GM12864 (cell line): ENCODE results near the gene PARP2.
"Not testable (repeated sequence)": the region's sequence is repeated elsewhere in the genome, so short reads cannot be mapped to it uniquely, and the experiment has no call there.

Source experiments
- DNase-seq: peaks from one replicate; pipeline ENCODE4 v3.0.0-alpha.2; 2011; ENCODE audit warnings: low read depth
- H3K4me3 ChIP-seq: 2 replicates; pipeline ENCODE4 v1.5.1; 2011; ENCODE audit warnings: mild to moderate bottlenecking, low read depth, low read length, control low read depth
- TF ChIP-seq, protein P1 (sequence below): IDR thresholded peaks from 2 replicates; pipeline ENCODE4 v1.5.1; 2011; ENCODE audit warnings: low read depth, mild to moderate bottlenecking, moderate library complexity, low read length, control low read depth, inconsistent platforms; ENCODE audit errors: missing control alignments

PARP2 gene

DNA sequence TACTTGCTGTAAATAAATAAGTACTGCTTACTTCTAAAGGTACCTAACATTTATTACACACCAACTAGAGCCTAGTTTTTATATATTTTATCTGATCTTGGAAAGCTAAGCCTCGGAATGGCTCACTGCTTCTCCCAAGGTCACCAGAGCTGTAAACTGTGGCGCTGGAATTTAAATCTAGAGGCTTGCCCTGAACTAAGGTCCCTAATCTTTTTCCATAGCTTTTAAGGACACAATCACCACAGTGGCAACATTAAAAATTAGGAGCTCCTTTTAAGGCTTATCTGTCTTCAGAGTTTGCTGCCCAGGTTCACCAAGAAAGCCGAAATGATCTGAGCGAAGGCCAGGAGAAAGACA is 11.0 kb upstream of the PARP2 start:
- TF ChIP-seq, protein P1, sequence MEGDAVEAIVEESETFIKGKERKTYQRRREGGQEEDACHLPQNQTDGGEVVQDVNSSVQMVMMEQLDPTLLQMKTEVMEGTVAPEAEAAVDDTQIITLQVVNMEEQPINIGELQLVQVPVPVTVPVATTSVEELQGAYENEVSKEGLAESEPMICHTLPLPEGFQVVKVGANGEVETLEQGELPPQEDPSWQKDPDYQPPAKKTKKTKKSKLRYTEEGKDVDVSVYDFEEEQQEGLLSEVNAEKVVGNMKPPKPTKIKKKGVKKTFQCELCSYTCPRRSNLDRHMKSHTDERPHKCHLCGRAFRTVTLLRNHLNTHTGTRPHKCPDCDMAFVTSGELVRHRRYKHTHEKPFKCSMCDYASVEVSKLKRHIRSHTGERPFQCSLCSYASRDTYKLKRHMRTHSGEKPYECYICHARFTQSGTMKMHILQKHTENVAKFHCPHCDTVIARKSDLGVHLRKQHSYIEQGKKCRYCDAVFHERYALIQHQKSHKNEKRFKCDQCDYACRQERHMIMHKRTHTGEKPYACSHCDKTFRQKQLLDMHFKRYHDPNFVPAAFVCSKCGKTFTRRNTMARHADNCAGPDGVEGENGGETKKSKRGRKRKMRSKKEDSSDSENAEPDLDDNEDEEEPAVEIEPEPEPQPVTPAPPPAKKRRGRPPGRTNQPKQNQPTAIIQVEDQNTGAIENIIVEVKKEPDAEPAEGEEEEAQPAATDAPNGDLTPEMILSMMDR, result no peak
- DNase-seq, result no peak

DNA sequence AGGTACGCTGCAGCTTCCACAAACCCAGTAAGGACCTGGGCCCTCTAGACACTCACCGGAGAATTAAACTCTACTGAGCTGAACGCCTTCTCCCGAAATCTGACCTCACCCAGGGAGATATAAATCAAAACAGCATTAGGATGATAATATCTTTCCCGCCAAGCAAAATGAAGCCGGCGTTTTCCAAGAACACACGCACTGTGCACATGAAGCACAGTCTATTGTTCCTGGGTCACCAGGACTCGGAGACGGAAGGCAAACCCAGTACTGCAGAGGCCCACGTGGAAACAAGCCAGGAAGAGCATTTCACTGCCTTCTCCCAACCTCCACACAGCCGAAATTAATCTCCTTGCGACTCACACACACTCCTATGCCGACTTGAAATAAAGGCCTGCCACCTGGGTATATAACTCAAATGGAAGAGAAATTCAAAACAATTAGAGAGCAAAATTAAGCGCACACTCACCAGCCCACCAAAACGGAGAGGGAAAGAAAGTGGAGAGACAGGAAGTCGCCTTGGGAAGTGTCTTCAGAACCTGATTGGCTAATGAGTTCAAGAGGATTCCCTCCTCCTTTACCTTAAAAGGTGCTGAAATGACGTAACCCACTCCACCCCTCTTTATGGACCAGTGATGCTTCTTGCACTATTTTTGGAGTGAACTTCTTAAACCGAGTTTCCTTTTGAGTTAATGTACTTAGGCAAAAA is 10.5 kb upstream of the PARP2 start, which contains the start of gene CCNB1IP1:
Gene CCNB1IP1, minus strand, starts transcription at position 492 of the 706 bp plus-strand sequence. CDS start 16,756 bp downstream, outside the sequence.
- TF ChIP-seq, protein P1, result no peak
- H3K4me3 ChIP-seq, result peak within 1 kb of the TSS; percentile 79
- DNase-seq, result peak; percentile 87

More for the DNA sequence above, 11.0 kb upstream of the PARP2 start:
- H3K4me3 ChIP-seq, result peak overlapping the region; percentile 79

DNA sequence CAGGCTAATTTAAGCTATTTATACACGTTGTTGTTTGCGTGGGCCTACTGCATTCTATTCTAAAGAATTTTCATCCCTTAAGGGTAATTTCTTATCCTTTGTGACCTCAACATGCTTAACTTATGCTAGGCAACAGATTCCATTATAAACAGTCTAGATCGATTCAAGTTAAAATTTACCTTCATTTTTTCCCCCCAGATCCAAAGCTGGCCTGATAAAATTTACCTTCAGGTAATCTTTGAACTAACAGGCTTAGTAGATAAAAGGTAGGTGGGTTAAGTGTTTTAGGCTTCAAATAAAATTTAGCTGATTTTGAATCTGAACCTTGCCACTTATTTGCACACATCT is 10.0 kb upstream of the PARP2 start:
- peak overlapping the region; percentile 79; the same call in 1 of the 2 replicates for H3K4me3 ChIP-seq
- no peak for DNase-seq
- TF ChIP-seq, protein P1, result no peak

DNA sequence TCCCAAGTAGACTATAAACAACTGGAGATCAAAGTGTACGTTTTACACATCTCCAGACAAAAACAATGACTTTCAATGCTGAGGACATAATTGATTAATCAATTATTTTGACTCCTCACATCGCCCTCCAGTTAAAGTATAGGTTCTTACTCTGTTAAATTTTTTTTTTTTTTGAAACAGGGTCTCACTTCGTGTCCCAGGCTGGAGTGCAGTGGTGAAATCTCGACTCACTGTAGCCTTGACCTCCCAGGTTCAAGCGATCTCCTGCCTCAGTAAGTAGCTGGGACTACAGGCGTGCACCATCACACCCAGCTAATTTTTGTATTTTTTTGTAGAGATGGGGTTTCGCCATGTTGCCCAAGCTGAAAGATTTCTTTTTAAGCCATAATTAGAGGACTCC is 9.4 kb upstream of the PARP2 start:
- no peak for DNase-seq
- TF ChIP-seq, protein P1, result no peak
- no peak overlapping the region for H3K4me3 ChIP-seq

DNA sequence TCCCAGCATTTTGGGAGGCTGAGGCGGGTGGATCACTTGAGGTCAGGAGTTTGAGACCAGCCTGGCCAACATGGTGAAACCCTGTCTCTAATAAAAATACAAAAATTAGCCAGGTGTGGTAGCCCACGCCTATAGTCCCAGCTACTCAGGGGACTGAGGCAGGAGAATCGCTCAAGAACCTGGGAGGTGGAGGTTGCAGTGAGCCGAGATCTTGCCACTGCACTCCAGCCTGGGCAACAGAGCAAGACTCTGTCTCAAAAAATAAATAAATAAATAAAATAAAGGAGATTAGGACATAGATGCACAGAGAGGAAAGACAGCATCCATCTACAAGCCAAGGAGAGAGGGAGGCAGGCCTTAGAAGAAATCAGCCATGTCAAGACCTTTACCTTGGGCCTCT is 2.4 kb upstream of the PARP2 start:
- not testable (repeated sequence) for H3K4me3 ChIP-seq, DNase-seq

DNA sequence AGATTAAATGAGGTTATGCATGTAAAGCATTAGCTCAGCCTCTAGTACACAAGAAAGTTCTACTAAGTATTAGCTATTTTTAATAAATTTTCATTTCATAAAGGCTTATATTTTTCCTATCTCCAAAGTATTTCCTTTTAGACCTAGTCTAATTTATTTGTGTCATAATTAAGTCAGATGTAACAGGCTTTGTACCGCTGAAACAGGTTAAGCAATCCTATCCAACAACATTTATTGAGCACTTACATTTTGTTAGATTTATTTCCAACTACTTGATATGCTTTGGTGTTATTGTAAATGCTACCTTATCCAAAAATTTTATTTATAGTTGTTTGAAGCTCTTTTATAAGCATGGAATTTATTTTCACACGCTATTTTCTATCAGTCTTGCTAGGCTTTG is 1.8 kb upstream of the PARP2 start:
- peak overlapping the region; percentile 81; the same call in 1 of the 2 replicates for H3K4me3 ChIP-seq
- TF ChIP-seq, protein P1, result no peak
- no peak for DNase-seq

DNA sequence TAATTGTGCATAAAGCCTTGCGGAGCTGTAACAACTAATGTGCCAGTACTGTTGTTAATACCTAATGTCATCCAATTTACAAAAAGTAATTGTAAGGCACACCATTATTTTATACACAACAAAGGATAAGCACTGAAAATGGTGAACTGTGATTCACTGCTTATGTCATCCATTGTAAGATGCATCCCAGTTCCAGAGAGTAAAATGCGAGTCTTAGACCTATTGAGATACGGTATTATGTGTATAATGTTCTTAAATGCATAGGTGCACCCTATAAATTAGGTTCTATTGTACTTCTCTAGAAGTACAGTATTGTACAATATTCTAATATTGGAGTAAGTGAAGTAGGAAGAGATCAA is 406 bp downstream of the PARP2 start:
- TF ChIP-seq, protein P1, result no peak
- H3K4me3 ChIP-seq, result peak overlapping the region; percentile 81
- no peak for DNase-seq
